HG02763 (cell line): ENCODE results near the gene DHRS3.
"Not testable (repeated sequence)": the region's sequence is repeated elsewhere in the genome, so short reads cannot be mapped to it uniquely, and the experiment has no call there.

Source experiments
- ATAC-seq: cut with Tn5 transposase; IDR thresholded peaks from one replicate; pipeline ENCODE4 v1.9.1; 2021; ENCODE audit warnings: mild to moderate bottlenecking, moderate library complexity; ENCODE audit not compliant: unreplicated experiment

The DHRS3 gene

DNA sequence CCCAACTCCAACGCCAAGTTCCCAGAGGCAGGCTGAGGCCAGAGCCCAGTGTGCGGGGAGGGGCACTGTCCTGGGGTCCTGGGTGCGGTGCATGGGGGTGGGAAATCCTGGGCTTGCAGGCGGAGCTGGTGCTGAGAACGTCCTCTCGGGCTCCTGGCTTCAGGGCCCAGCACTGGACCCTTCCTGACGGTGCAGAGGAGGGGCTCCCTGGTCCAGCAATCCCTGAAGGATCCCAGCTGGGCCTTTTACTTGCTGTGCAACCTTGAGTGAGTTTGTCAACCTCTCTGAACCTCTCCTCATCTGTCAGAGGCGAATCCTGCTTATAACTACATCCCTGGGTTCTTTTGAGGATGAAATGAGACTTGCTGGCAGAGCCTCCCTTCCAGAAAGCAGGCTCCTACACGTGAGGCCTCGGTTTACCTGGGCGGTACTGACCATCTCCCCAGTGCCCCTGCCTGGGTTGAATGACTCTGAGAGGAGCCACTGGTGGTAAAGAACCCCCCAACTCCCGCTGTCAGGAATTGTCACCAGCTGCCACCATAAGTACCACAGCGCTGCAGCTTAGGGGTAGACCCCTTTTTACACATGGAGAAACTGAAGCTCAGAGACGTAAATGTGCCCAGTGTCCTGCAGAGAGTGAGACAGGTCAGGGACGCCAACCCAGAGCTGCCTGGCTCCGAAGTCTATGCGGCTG, 77.3 kb downstream of the DHRS3 start:
- no peak for ATAC-seq

- ATAC-seq, result no peak
Measured at GRCh38 chr1:12539705-12540579, 78.1 kb downstream of the DHRS3 start.

- ATAC-seq, result no peak
Measured at GRCh38 chr1:12539320-12539704, 78.7 kb downstream of the DHRS3 start.

DNA sequence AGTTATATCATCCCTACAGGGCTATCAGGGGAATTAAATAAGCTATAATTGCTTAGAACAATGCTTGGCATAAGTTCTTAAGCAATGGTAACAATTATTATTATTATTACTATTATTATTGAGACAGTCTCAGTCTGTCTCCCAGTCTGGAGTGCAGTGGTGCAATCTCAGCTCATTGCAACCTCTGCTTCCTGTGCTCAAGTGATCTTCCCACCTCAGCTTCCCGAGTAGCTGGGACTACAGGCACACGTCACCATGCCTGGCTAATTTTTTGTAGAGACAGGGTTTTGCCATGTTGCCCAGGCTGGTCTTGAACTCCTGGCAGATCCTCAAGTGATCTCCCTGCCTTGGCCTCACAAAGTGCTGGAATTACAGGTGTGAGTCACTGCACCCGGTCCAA, 79.5 kb downstream of the DHRS3 start:
- not testable (repeated sequence) for ATAC-seq

- no peak for ATAC-seq
Measured at GRCh38 chr1:12537906-12538461, 80.0 kb downstream of the DHRS3 start.

- ATAC-seq, result no peak
Measured at GRCh38 chr1:12537294-12537693, 80.7 kb downstream of the DHRS3 start.

DNA sequence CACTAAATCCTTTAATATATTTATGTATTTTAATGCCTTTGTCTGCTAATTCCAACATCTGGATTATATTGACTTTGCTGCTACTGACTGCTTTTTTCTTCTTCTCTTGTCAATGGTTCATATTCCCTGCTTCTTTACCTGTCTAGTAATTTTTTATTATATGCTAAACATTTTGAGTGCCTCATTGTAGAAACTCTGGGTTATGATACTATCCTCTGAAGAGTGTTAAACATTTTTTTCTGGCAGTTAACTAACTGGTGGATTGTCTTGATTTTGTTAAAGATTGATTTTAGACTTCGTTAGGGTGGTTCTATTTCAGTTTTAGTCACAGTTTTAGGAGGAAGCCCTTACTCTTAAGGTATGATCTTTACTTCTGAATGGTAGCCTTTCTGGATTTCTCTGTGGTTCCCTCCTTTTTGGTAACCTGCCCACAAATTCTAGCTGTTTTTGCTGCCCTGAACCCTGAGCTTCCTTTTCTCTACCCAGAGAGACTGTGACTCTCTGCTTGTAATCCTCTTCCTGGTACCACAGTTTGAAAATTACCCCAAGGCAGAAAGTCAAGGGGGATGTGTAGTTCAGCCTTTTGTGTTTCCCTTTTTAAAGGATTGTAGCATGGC, 81.9 kb downstream of the DHRS3 start:
- no peak for ATAC-seq

DNA sequence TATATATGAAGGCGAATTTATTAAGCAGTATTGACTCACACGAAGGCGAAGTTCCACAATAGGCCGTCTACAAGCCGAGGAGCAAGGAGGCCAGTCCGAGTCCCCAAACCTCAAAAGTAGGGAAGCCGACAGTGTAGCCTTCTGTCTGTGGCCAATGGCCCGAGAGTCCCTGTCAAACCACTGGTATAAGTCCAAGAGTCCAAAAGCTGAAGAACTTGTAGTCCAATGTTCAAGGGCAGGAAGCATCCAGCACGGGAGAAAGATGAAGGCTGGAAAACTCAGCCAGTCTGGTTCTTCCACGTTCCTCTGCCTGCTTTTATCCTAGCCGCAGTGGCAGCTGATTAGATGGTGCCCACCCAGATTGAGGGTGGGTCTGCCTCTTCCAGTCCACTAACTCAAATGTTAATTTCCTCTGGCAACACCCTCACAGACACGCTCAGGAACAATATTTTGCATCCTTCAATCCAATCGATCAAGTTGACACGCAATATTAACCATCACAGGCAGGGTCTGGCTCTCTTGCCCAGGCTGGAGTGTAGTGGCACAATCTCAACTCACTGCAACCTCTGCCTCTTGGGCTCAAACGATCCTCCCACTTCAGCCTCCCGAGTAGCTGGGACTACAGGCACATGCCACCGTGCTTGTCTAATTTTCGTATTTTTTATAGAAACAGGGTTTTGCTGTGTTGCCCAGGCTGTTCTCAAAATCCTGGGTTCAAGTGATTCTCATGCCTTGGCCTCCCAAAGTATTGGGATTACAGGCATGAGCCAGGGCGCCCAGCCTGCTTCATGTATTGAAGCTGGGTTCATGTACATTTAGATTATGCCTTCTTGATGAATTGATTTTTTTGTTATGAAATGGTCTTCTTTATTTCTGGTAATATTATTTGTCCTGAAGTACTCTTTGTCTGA, 85.3 kb downstream of the DHRS3 start:
- no peak for ATAC-seq

GRCh38 chr1:12531179-12531499, 86.9 kb downstream of the DHRS3 start:
- no peak for ATAC-seq

DNA sequence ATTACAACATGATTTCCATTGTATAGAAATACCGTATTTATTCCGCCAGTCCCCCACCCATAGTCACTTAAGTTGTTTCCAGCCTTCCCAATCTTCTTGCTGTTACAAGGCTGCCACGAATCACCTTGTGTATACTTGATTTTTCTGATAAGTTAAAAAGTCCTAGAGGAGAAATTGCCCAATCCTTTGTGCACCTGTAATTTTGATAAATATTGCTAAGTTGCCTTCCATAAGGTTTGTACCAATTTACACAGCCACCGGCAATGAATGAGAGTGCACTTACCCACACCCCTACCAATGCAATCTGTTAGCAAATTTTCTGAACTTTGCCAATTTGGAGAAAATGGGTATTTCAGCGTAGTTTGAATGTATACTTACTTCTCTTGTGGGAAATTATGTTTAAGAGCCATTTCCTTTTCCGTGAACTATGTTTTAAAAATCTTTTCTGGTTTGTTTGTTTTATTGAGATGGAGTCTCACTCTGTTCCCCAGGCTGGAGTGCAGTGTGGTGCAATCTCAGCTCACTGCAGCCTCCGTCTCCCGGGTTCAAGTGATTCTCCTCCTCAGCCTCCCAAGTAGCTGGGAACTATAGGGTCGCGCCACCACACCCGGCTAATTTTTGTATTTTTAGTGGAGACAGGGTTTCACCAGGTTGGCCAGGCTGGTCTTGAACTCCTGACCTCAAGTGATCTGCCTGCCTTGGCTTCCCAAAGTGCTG, 87.4 kb downstream of the DHRS3 start:
- ATAC-seq, result no peak

- ATAC-seq, result no peak
Measured at GRCh38 chr1:12529640-12530174, 88.3 kb downstream of the DHRS3 start.

DNA sequence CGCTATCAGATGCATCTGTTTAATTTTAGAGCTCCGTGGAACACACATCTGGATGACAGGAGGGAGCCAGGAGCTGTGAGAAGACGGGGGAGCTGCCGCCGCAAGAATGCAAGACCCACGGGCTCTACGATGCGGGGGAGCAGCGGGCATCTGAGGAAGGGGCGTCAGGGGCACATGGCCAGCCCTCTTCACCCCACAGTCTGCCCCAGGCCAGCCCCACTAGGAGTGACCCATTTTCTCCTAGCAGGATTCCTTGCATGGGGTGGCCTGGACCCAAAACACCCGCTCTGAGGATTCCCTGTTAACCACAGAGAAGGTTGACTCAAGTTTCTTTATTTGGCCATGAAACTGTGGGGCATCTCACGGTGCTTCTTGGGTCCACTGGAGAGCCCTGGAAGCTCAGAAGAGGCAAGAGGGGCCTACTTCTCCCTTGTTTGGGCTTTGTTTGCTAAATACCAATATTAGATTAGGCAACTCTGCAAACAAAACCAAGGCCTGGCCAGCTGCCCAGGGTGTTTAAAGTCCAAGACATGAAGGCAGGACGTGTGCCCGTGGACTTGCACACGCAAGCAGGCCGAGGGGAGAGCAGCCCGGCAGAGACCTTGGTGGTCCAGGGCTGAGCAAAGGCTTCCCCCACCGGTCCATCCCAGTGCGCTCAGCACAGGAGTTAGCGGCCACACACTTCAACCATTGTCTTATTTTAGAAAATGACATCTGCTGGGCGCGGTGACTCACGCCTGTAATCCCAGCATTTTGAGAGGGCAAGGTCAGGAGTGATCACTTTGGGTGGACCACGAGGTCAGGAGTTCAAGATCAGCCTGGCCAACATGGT, 89.8 kb downstream of the DHRS3 start:
- ATAC-seq, result no peak

- no peak for ATAC-seq
Measured at GRCh38 chr1:12527564-12527963, 90.4 kb downstream of the DHRS3 start.

DNA sequence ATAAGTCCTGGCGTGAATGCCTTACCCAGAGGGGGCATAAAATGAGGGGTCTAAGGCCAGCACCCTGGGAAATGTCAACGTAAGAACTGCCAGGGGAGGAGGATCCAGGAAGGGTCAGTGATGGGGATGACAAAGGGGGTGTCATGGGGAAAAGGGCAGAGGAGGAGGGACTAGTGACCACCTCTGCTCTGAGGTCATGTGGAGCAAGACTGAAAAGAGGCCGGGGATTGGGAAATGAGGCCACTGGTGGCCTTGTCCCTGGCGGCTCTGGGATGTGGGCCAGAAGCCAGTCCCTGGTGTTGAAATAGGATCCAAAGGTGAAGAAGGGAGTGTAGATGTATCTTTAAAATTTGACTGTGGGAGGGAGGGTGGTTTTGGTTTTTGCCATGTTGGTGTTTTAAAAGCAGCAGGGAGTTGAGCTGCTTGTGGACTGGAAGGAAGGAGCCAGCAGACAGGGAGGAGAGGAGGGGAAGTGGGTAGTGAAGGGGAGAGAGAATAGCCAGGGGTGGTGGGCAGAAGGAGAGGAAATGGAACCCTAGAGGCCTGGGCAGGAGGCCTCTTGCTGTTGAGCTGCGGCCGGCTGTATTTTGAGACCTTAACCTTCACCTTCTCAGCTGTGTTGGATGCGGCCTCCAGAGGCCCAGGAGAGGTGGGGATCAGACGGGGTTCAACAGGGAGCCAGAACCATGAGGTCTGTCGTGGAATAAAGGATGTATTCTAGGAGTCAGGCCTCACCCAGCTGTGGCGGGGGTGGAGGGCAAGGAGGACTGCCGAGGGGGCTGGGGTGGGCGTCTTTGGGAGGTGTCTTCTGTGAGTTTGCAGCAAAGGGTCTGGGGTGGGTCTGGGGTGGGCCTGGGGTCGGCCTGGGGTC, 92.5 kb downstream of the DHRS3 start:
- ATAC-seq, result no peak

GRCh38 chr1:12524266-12524665, 93.7 kb downstream of the DHRS3 start:
- ATAC-seq, result no peak

- ATAC-seq, result not testable (repeated sequence)
Measured at GRCh38 chr1:12522780-12523179, 95.2 kb downstream of the DHRS3 start.

- ATAC-seq, result no peak
Measured at GRCh38 chr1:12521096-12521495, 96.9 kb downstream of the DHRS3 start.
